Neural crest cell (in vitro differentiated cells): ENCODE data around the gene ANXA2. TPM values are rescaled to one million over a fixed set of nuclear protein-coding genes. Genes with fewer than 3 reads are reported as not detected.

Experiments
- DNase-seq: peaks from one replicate; pipeline ENCODE4 v3.0.0; 2021; ENCODE audit warnings: low read depth, mixed read lengths, low spot score
- H3K27ac Mint-ChIP-seq: one replicate; pipeline ENCODE4 v1.8.0; 2021; ENCODE audit warnings: mild to moderate bottlenecking, mixed read lengths; ENCODE audit not compliant: unreplicated experiment
- H3K27me3 Mint-ChIP-seq: 2 replicates; pipeline ENCODE4 v1.8.0; 2021; ENCODE audit warnings: low read depth, mild to moderate bottlenecking, mixed read lengths
- H3K36me3 Mint-ChIP-seq: 2 replicates; pipeline ENCODE4 v1.8.0; 2021; ENCODE audit warnings: low read depth, mild to moderate bottlenecking, mixed read lengths
- H3K4me1 Mint-ChIP-seq: 2 replicates; pipeline ENCODE4 v1.8.0; 2021; ENCODE audit warnings: mixed read lengths
- H3K4me3 Mint-ChIP-seq: one replicate; pipeline ENCODE4 v1.8.0; 2021; ENCODE audit warnings: mild to moderate bottlenecking, mixed read lengths
- H3K9me3 Mint-ChIP-seq: 2 replicates; pipeline ENCODE4 v1.8.0; 2021; ENCODE audit warnings: mixed read lengths
- CTCF ChIP-seq: fragments of 200-600 bp; sonication (generic); conservative IDR thresholded peaks from 2 replicates; pipeline ENCODE4 v1.5.0; 2021; ENCODE audit warnings: antibody characterized with exemption, mild to moderate bottlenecking
- total RNA-seq: library from RNA; stranded (reverse); gene quantifications from 2 replicates; pipeline ENCODE4 v1.2.1, GENCODE V29; 2021

ANXA2 gene
- total RNA-seq, 1 donor from 2014 or later: 122 TPM

- Mint-ChIP-seq H3K4me3 (peak overlapping the region; percentile 22), H3K36me3 (peaks cover 4% of the 10 kb centered on the region), H3K27me3 (no peaks in the 10 kb centered on the region), H3K9me3 (no peaks in the 10 kb centered on the region), H3K4me1 (peaks cover 61% of the 10 kb centered on the region), H3K27ac (peak overlapping the region; percentile 99)
- no peak for DNase-seq
- TF ChIP-seq CTCF: no peak
Measured at GRCh38 chr15:60371175-60372051, 26.4 kb downstream of the ANXA2 start.

- H3K4me3 Mint-ChIP-seq: no peak overlapping the region
- peaks cover 4% of the 10 kb centered on the region for H3K36me3 Mint-ChIP-seq
- H3K4me1 Mint-ChIP-seq: peaks cover 55% of the 10 kb centered on the region
- DNase-seq: no peak
- TF ChIP-seq CTCF: no peak
- H3K27ac Mint-ChIP-seq: peak overlapping the region; percentile 99
- no peaks in the 10 kb centered on the region for H3K9me3 Mint-ChIP-seq
- H3K27me3 Mint-ChIP-seq: no peaks in the 10 kb centered on the region
Measured at GRCh38 chr15:60370869-60371136, 27.0 kb downstream of the ANXA2 start.

GRCh38 chr15:60370105-60370868, 27.5 kb downstream of the ANXA2 start:
- TF ChIP-seq CTCF: no peak
- Mint-ChIP-seq H3K9me3 (no peaks in the 10 kb centered on the region), H3K27ac (no peak overlapping the region), H3K4me1 (peaks cover 50% of the 10 kb centered on the region), H3K4me3 (no peak overlapping the region), H3K36me3 (peaks cover 7% of the 10 kb centered on the region), H3K27me3 (no peaks in the 10 kb centered on the region)
- no peak for DNase-seq

GRCh38 chr15:60369696-60370095, 28.1 kb downstream of the ANXA2 start:
- Mint-ChIP-seq H3K36me3 (peaks cover 8% of the 10 kb centered on the region), H3K27ac (no peak overlapping the region), H3K9me3 (no peaks in the 10 kb centered on the region), H3K27me3 (no peaks in the 10 kb centered on the region), H3K4me3 (no peak overlapping the region), H3K4me1 (peaks cover 44% of the 10 kb centered on the region)
- DNase-seq: no peak
- TF ChIP-seq CTCF: no peak

GRCh38 chr15:60364612-60364924, 33.2 kb downstream of the ANXA2 start:
- H3K36me3 Mint-ChIP-seq: peaks cover 8% of the 10 kb centered on the region

More at GRCh38 chr15:60364612-60364924, 33.2 kb downstream of the ANXA2 start:
- no peaks in the 10 kb centered on the region for H3K27me3 Mint-ChIP-seq
- no peak overlapping the region for H3K4me3 Mint-ChIP-seq
- no peaks in the 10 kb centered on the region for H3K9me3 Mint-ChIP-seq
- TF ChIP-seq CTCF: no peak
- peaks cover 18% of the 10 kb centered on the region for H3K4me1 Mint-ChIP-seq
- H3K27ac Mint-ChIP-seq: no peak overlapping the region
- no peak for DNase-seq
